AG09319 (cell line): Measurements from ENCODE around the gene GUCY2C.

ENCODE experiments used
- DNase-seq: peaks from one replicate; pipeline ENCODE4 v3.0.0-alpha.2; 2010; ENCODE audit warnings: low read depth; ENCODE audit errors: extremely low read depth
- TF ChIP-seq, protein P1 (sequence below): IDR thresholded peaks from 2 replicates; pipeline ENCODE4 v1.5.1; 2011; ENCODE audit warnings: low read depth, mild to moderate bottlenecking, inconsistent platforms, low read length, moderate library complexity

GUCY2C gene

DNA sequence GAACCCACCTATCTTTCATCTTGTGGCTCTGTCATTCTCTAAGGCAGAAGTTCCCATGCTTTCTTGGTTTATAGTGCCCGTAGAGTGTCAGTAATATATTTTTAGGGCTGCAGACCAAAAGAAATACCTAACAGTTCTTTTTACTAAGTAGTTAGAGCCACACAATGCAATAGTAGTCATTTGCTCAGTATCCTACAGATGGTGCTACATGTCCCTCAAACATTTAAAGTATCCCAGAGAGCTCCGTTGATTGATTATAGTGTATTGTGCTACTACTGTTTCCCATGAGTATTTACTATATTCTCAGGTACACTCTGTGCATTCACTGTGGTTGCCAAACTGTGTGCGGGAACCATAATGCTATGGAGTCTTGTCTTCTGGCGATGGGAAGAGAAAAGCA lies 124.0 kb downstream of the GUCY2C start:
- TF ChIP-seq, protein P1, sequence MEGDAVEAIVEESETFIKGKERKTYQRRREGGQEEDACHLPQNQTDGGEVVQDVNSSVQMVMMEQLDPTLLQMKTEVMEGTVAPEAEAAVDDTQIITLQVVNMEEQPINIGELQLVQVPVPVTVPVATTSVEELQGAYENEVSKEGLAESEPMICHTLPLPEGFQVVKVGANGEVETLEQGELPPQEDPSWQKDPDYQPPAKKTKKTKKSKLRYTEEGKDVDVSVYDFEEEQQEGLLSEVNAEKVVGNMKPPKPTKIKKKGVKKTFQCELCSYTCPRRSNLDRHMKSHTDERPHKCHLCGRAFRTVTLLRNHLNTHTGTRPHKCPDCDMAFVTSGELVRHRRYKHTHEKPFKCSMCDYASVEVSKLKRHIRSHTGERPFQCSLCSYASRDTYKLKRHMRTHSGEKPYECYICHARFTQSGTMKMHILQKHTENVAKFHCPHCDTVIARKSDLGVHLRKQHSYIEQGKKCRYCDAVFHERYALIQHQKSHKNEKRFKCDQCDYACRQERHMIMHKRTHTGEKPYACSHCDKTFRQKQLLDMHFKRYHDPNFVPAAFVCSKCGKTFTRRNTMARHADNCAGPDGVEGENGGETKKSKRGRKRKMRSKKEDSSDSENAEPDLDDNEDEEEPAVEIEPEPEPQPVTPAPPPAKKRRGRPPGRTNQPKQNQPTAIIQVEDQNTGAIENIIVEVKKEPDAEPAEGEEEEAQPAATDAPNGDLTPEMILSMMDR, result no peak
- DNase-seq, result no peak

DNA sequence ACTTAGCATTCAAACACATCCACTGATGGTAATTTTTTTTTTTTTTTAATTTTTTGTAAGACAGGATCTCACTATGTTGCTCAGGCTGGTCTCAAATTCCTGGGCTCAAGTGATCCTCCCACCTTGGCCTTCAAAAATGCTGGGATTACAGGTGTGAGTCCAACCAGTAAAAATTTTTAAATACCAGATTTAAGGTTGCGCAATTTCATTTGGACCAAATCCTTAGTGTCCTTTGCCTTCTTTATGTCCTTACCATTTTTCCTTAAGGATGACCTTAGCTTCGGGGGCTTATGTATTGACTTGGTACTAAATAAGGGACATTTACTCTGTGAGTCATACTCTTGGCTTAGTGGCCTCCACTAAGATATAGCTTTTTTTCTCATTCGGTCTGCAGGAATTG lies 124.6 kb downstream of the GUCY2C start:
- TF ChIP-seq, protein P1, result no peak

DNA sequence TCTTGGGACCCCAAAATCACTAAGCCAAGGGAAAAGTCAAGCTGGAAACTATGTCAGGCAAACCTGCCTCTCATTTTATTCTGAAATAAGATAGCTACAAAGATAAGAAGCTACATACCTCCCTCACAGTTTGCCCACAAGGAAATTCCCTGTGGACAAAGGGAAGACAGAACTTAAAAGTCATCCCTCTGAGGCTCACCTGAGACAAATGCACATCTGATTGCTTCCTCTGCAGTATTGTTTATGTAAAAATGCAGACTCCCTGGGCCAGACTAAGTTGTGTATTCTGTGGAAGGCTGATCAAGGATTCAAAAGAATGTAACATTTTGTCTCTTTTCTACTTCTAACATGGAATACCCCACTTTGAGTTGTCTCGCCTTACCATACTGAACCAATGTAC lies 126.2 kb downstream of the GUCY2C start:
- TF ChIP-seq, protein P1, result no peak
- no peak for DNase-seq

More for the DNA sequence above, 124.6 kb downstream of the GUCY2C start:
- no peak for DNase-seq

DNA sequence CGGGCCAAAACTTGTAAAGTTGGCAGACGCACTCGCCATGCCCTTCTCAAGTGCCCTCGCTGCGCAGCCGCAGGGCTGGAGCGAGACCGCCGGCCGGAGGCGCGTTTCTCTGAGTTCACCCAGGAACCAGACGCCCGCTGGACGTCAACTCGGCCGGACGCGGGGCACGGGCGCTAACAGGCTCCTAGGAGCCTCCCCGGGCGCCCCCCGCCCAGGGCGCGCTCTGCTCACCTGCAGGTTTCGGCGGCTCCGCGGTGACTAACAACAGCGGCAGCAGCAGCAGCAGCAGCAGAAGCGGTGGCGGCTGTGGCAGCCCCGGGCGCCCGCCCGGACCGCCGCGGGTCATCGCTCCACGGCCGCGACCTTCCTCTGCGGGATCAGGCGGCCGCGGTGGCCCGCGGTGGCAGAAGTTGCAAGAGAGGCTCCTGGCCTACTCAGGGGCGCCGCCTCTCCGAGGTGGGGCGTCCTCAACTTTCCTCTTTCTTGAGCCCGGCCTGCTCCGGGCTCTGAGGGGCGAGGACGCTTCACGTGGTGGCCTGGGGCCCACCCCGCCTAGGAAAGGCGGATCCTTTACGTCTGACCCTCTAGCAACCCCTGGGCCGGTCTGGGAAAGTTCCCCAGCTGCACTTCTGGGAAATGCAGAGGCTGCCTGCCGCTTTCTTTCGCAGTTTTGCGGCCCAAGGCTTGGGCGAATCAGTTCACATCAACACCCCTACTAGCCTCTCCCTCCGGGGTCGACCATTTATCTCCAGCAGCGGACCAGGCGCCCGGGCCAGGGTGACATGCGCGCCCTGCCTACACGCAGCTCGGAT lies 128.8 kb downstream of the GUCY2C start, which contains the start of gene PLBD1:
Gene PLBD1 (minus strand): TSS at position 533 of the 812 bp plus-strand sequence. CDS start 187 bp downstream, at position 346.
- TF ChIP-seq, protein P1, result no peak
- DNase-seq, result no peak

DNA sequence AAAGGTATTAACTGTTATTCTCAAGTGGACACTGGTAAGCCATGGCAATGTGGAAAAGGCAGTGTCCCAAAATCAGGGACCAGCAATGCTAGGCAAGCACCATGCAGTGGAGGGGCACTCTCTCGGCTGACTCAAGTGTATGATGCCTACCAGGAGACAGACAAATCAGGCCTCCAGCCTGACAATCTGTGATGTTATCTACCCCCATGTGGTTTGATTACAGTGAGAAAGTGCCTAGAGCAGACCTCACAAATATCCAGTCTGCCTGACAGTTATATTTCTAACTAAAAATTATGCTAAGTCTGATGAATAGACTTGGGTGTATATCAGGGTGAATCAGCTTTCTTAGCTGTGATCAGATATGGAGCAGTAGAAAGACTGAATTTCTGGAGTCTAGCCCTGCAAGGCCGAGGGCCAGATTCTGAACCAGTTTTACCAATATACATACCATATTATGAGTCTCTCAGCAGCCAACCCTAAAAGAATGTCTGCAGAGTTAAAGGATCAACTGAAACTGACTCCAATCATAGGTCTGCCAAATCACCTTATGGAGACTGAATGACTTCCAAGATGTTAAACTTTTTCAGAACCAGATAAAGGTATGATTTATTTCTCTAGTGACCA lies 132.0 kb downstream of the GUCY2C start:
- TF ChIP-seq, protein P1, result no peak
- no peak for DNase-seq

DNA sequence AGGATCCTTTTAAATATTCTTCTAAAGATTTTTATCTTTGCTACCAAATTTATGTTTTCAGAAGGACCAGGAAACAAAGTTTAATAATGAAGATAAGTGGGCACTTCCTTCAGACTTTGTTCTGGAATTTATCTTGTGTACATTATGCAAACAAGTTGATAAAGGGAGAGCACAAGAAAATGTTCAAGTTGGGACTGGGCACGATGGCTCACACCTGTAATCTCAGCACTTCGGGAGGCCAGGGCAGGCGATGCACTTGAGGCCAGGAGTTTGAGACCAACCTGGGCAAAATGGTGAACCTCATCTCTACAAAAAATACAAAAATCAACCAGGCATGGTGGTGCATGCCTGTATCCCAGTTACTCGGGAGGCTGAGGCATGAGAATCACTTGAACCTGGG lies 133.4 kb downstream of the GUCY2C start:
- DNase-seq, result no peak

More for the DNA sequence above, 133.4 kb downstream of the GUCY2C start:
- TF ChIP-seq, protein P1, result no peak
